GM19035 (cell line): ENCODE data around the gene DNAH3.
"Not testable (repeated sequence)": the region's sequence is repeated elsewhere in the genome, so short reads cannot be mapped to it uniquely, and the experiment has no call there.

Source experiments
- ATAC-seq: cut with Tn5 transposase; IDR thresholded peaks from one replicate; pipeline ENCODE4 v1.9.1; 2021; ENCODE audit not compliant: unreplicated experiment

DNAH3 gene

GRCh38 chr16:21126518-21126917, 24.1 kb downstream of the DNAH3 start:
- no peak for ATAC-seq

GRCh38 chr16:21125191-21125590, 25.5 kb downstream of the DNAH3 start:
- no peak for ATAC-seq

- no peak for ATAC-seq
Observed at GRCh38 chr16:21120976-21121520, 29.6 kb downstream of the DNAH3 start.

- no peak for ATAC-seq
Observed at GRCh38 chr16:21117567-21117966, 33.1 kb downstream of the DNAH3 start.

- ATAC-seq = no peak
Observed at GRCh38 chr16:21116148-21116693, 34.4 kb downstream of the DNAH3 start.

- ATAC-seq = not testable (repeated sequence)
Observed at GRCh38 chr16:21115551-21115950, 35.1 kb downstream of the DNAH3 start.

GRCh38 chr16:21103941-21104860, 46.4 kb downstream of the DNAH3 start:
- ATAC-seq = no peak

- no peak for ATAC-seq
Observed at GRCh38 chr16:21101631-21102420, 48.8 kb downstream of the DNAH3 start.

GRCh38 chr16:21100447-21100846, 50.2 kb downstream of the DNAH3 start:
- ATAC-seq = no peak

- ATAC-seq = no peak
Observed at GRCh38 chr16:21097151-21097550, 53.5 kb downstream of the DNAH3 start.

GRCh38 chr16:21094719-21095118, 55.9 kb downstream of the DNAH3 start:
- not testable (repeated sequence) for ATAC-seq

GRCh38 chr16:21092951-21093350, 57.7 kb downstream of the DNAH3 start:
- ATAC-seq = no peak

GRCh38 chr16:21088646-21089538, 61.8 kb downstream of the DNAH3 start:
- ATAC-seq = no peak

GRCh38 chr16:21088143-21088542, 62.5 kb downstream of the DNAH3 start:
- ATAC-seq = no peak

GRCh38 chr16:21084631-21085225, 65.9 kb downstream of the DNAH3 start:
- no peak for ATAC-seq

- ATAC-seq = no peak
Observed at GRCh38 chr16:21083729-21084268, 66.8 kb downstream of the DNAH3 start.

- ATAC-seq = no peak
Observed at GRCh38 chr16:21081329-21081728, 69.3 kb downstream of the DNAH3 start.

GRCh38 chr16:21078563-21078962, 72.1 kb downstream of the DNAH3 start:
- no peak for ATAC-seq

- no peak for ATAC-seq
Observed at GRCh38 chr16:21076186-21076883, 74.3 kb downstream of the DNAH3 start.
